H9 (cell line): ENCODE data around the gene PCBP2. TPM values are rescaled to one million over a fixed set of nuclear protein-coding genes. Genes with fewer than 3 reads are reported as not detected.

Experiments
- DNase-seq: peaks from one replicate; pipeline ENCODE4 v3.0.0-alpha.2; 2017
- H2AFZ ChIP-seq: one replicate; pipeline ENCODE4 v1.6.1; 2013; ENCODE audit warnings: mild to moderate bottlenecking, low read length, control low read depth, moderate library complexity
- H2AK5ac ChIP-seq: 2 replicates; pipeline ENCODE4 v1.6.1; 2013; ENCODE audit warnings: low read length, control low read depth, mixed read lengths; ENCODE audit not compliant: insufficient read length
- H2BK120ac ChIP-seq: one replicate; pipeline ENCODE4 v1.6.1; 2013; ENCODE audit warnings: low read depth, mild to moderate bottlenecking, low read length, control low read depth, inconsistent platforms; ENCODE audit not compliant: poor library complexity, severe bottlenecking
- H2BK12ac ChIP-seq: 2 replicates; pipeline ENCODE4 v1.6.1; 2013; ENCODE audit warnings: low read length, control low read depth, mixed read lengths, low read depth; ENCODE audit not compliant: insufficient read length
- H2BK15ac ChIP-seq: 2 replicates; pipeline ENCODE4 v1.6.1; 2013; ENCODE audit warnings: low read depth, low read length, control low read depth
- H2BK20ac ChIP-seq: one replicate; pipeline ENCODE4 v1.6.1; 2013; ENCODE audit warnings: low read depth, mild to moderate bottlenecking, low read length, control low read depth, inconsistent platforms; ENCODE audit not compliant: poor library complexity, severe bottlenecking
- H2BK5ac ChIP-seq: 2 replicates; pipeline ENCODE4 v1.6.1; 2013; ENCODE audit warnings: low read length, control low read depth, mixed read lengths; ENCODE audit not compliant: insufficient read length
- H3K14ac ChIP-seq: 2 replicates; pipeline ENCODE4 v1.6.1; 2013; ENCODE audit warnings: low read length, control low read depth; ENCODE audit not compliant: insufficient read depth
- H3K18ac ChIP-seq: 2 replicates; pipeline ENCODE4 v1.6.1; 2013; ENCODE audit warnings: low read depth, mild to moderate bottlenecking, mixed read lengths, low read length, control low read depth; ENCODE audit not compliant: insufficient read length
- H3K23ac ChIP-seq: 2 replicates; pipeline ENCODE4 v1.6.1; 2013; ENCODE audit warnings: low read length, control low read depth, mixed read lengths, low read depth; ENCODE audit not compliant: insufficient read length
- H3K23me2 ChIP-seq: 2 replicates; pipeline ENCODE4 v1.6.1; 2013; ENCODE audit warnings: low read depth, mild to moderate bottlenecking, mixed read lengths, low read length, control low read depth; ENCODE audit not compliant: insufficient read length, poor library complexity, severe bottlenecking
- H3K27ac ChIP-seq: 2 replicates; pipeline ENCODE4 v1.5.1; 2013; ENCODE audit warnings: low read length, control low read depth, mixed read lengths, low read depth; ENCODE audit not compliant: insufficient read length
- H3K27me3 ChIP-seq: 2 replicates; pipeline ENCODE4 v1.6.1; 2013; ENCODE audit warnings: low read length, control low read depth, inconsistent platforms; ENCODE audit not compliant: insufficient read depth
- H3K4ac ChIP-seq: 2 replicates; pipeline ENCODE4 v1.6.1; 2013; ENCODE audit warnings: low read depth, mild to moderate bottlenecking, control low read depth, inconsistent platforms, low read length, moderate library complexity
- H3K4me1 ChIP-seq: 2 replicates; pipeline ENCODE4 v1.6.1; 2013; ENCODE audit warnings: low read length, control low read depth, inconsistent platforms; ENCODE audit not compliant: insufficient read depth
- H3K4me2 ChIP-seq: 2 replicates; pipeline ENCODE4 v1.6.1; 2013; ENCODE audit warnings: low read length, control low read depth, mixed read lengths; ENCODE audit not compliant: insufficient read length, insufficient read depth
- H3K56ac ChIP-seq: 2 replicates; pipeline ENCODE4 v1.6.1; 2013; ENCODE audit warnings: low read depth, mild to moderate bottlenecking, mixed read lengths, low read length, control low read depth; ENCODE audit not compliant: insufficient read length
- H3K79me1 ChIP-seq: 2 replicates; pipeline ENCODE4 v1.6.1; 2013; ENCODE audit warnings: low read depth, mild to moderate bottlenecking, moderate library complexity, low read length, control low read depth, inconsistent platforms; ENCODE audit not compliant: insufficient read depth, poor library complexity, severe bottlenecking
- H3K79me2 ChIP-seq: 2 replicates; pipeline ENCODE4 v1.6.1; 2013; ENCODE audit warnings: low read length, control low read depth, inconsistent platforms; ENCODE audit not compliant: insufficient read depth
- H3K9ac ChIP-seq: 2 replicates; pipeline ENCODE4 v1.6.1; 2013; ENCODE audit warnings: low read length, control low read depth, mixed read lengths; ENCODE audit not compliant: insufficient read length; ENCODE audit errors: extremely low read depth
- H3K9me3 ChIP-seq: one replicate; pipeline ENCODE4 v1.6.1; 2013; ENCODE audit warnings: low read depth, low read length, inconsistent platforms; ENCODE audit not compliant: control insufficient read depth
- H3T11ph ChIP-seq: one replicate; pipeline ENCODE4 v1.6.1; 2013; ENCODE audit warnings: mild to moderate bottlenecking, low read length, control low read depth, inconsistent platforms
- H4K20me1 ChIP-seq: one replicate; pipeline ENCODE4 v1.6.1; 2013; ENCODE audit not compliant: control insufficient read depth, insufficient read length, insufficient read depth
- H4K5ac ChIP-seq: 2 replicates; pipeline ENCODE4 v1.6.1; 2013; ENCODE audit warnings: low read depth, mild to moderate bottlenecking, mixed read lengths, low read length, control low read depth; ENCODE audit not compliant: insufficient read length
- H4K8ac ChIP-seq: replicated peaks from 2 replicates; pipeline ENCODE4 v1.6.1; 2013; ENCODE audit warnings: low read length, control low read depth, mixed read lengths, low read depth; ENCODE audit not compliant: insufficient read length
- H4K91ac ChIP-seq: 2 replicates; pipeline ENCODE4 v1.6.1; 2013; ENCODE audit warnings: low read depth, mild to moderate bottlenecking, moderate library complexity, mixed read lengths, low read length, control low read depth; ENCODE audit not compliant: insufficient read length
- H3K27ac Mint-ChIP-seq, 3 experiments: 2 replicates in 2 of 3; 3 replicates in 1 of 3; pipeline ENCODE4 v1.8.0; 2020 to 2021; ENCODE audit warnings: mixed read lengths in 3 of 3, mild to moderate bottlenecking in 1 of 3, moderate library complexity in 1 of 3
- H3K27me3 Mint-ChIP-seq: 2 replicates; pipeline ENCODE4 v1.8.0; 2021; ENCODE audit warnings: low read depth, mild to moderate bottlenecking, moderate library complexity, mixed read lengths
- H3K36me3 Mint-ChIP-seq, 3 experiments: 2 replicates in 2 of 3; 3 replicates in 1 of 3; pipeline ENCODE4 v1.8.0; 2020 to 2021; ENCODE audit warnings: low read depth in 3 of 3, mixed read lengths in 3 of 3; ENCODE audit not compliant: insufficient read depth in 1 of 3
- H3K4me1 Mint-ChIP-seq, 2 experiments: 2 replicates each; pipeline ENCODE4 v1.8.0; 2020; ENCODE audit warnings: mixed read lengths in 2 of 2
- H3K4me3 Mint-ChIP-seq, 2 experiments: 2 replicates in 1 of 2; 3 replicates in 1 of 2; pipeline ENCODE4 v1.8.0; 2020 to 2021; ENCODE audit warnings: mild to moderate bottlenecking in 2 of 2, mixed read lengths in 2 of 2, moderate library complexity in 1 of 2
- H3K9me3 Mint-ChIP-seq, 2 experiments: 2 replicates in 1 of 2; 3 replicates in 1 of 2; pipeline ENCODE4 v1.8.0; 2020; ENCODE audit warnings: mild to moderate bottlenecking in 2 of 2, mixed read lengths in 2 of 2, moderate library complexity in 1 of 2
- CTCF ChIP-seq: fragments of 200-600 bp; sonication (generic); conservative IDR thresholded peaks from 3 replicates; pipeline ENCODE4 v1.8.0; 2021; ENCODE audit warnings: antibody characterized with exemption, mild to moderate bottlenecking
- WGBS: extraction: QIAGEN DNeasy Blood & Tissue Kit; methylation state at CpG from one replicate; pipeline ENCODE4 v1.1.7; 2013; ENCODE audit warnings: missing lambda C conversion rate, low lambda C conversion rate, mixed read lengths; ENCODE audit not compliant: insufficient read length; ENCODE audit errors: extremely low coverage; 5-methylcytosine and 5-hydroxymethylcytosine counted together
- total RNA-seq: library from RNA; stranded (reverse); gene quantifications from 2 replicates; pipeline ENCODE4 v1.2.1, GENCODE V29; 2021

The PCBP2 gene
- total RNA-seq, 1 experiment from 2014 or later: 1,207 TPM

- H3T11ph ChIP-seq: no peak overlapping the region
- no peak overlapping the region for H4K8ac ChIP-seq
- no peaks in the 10 kb centered on the region; the same call in 1 of the 2 replicates for H3K4me1 ChIP-seq
- no peak overlapping the region for H3K9ac ChIP-seq
- H3K4me2 ChIP-seq: no peak overlapping the region
- Mint-ChIP-seq H3K36me3 (peaks cover 0 to 2% (median 0%) of the 10 kb centered on the region in 3 experiments; a peak in 2 of 7 replicates), H3K9me3 (no peaks in the 10 kb centered on the region; a peak in 1 of 5 replicates), H3K4me1 (peaks cover 29% of the 10 kb centered on the region in 2 experiments), H3K27ac (no peak overlapping the region), H3K27me3 (peaks cover 2% of the 10 kb centered on the region; the same call in 1 of the 2 replicates), H3K4me3 (no peak overlapping the region)
- no peaks in the 10 kb centered on the region for H4K20me1 ChIP-seq
- H2AFZ ChIP-seq: no peak overlapping the region
- no peak for DNase-seq
- no CpG with 5 or more reads among the region's 3 CpGs for WGBS
- no peak overlapping the region for H2BK20ac ChIP-seq
- no peak overlapping the region for H4K5ac ChIP-seq
- no peak overlapping the region for H2BK5ac ChIP-seq
- no peaks in the 10 kb centered on the region for H3K79me2 ChIP-seq
- H2BK12ac ChIP-seq: no peak overlapping the region
- H3K27me3 ChIP-seq: no peaks in the 10 kb centered on the region
- H4K91ac ChIP-seq: no peak overlapping the region
- no peak overlapping the region for H3K56ac ChIP-seq
- H2BK15ac ChIP-seq: no peak overlapping the region
- no peak for TF ChIP-seq CTCF
- no peak overlapping the region for H2BK120ac ChIP-seq
- no peak overlapping the region for H3K14ac ChIP-seq
- H3K79me1 ChIP-seq: no peaks in the 10 kb centered on the region
- no peak overlapping the region for H3K27ac ChIP-seq
- no peaks in the 10 kb centered on the region for H3K9me3 ChIP-seq
- H3K23me2 ChIP-seq: no peaks in the 10 kb centered on the region
- no peak overlapping the region for H2AK5ac ChIP-seq
- H3K4ac ChIP-seq: no peak overlapping the region
- no peak overlapping the region for H3K18ac ChIP-seq
- H3K23ac ChIP-seq: no peak overlapping the region
These were observed 33.7 kb upstream of the PCBP2 start for GRCh38 chr12:53418221-53418620.
